Keratinocyte (primary cell): ENCODE measurements around the gene ARHGEF19.

Source experiments
- EZH2 ChIP-seq: IDR thresholded peaks from one replicate; pipeline ENCODE4 v1.6.1; 2012; ENCODE audit warnings: inconsistent platforms, mild to moderate bottlenecking, low read length, moderate library complexity
- TF ChIP-seq, protein P1 (sequence below), 3 experiments: IDR thresholded peaks in 1 of 3; conservative IDR thresholded peaks in 1 of 3; optimal IDR thresholded peaks in 1 of 3; 2 replicates in 2 of 3; 3 replicates in 1 of 3; pipeline versions ENCODE3 to v1.5.1; 2011; ENCODE audit warnings: low read length in 3 of 3, mild to moderate bottlenecking in 3 of 3, moderate library complexity in 2 of 3, control low read depth in 1 of 3, inconsistent platforms in 1 of 3; ENCODE audit not compliant: insufficient read depth in 2 of 3; ENCODE audit errors: extremely low read depth in 1 of 3

DNA sequence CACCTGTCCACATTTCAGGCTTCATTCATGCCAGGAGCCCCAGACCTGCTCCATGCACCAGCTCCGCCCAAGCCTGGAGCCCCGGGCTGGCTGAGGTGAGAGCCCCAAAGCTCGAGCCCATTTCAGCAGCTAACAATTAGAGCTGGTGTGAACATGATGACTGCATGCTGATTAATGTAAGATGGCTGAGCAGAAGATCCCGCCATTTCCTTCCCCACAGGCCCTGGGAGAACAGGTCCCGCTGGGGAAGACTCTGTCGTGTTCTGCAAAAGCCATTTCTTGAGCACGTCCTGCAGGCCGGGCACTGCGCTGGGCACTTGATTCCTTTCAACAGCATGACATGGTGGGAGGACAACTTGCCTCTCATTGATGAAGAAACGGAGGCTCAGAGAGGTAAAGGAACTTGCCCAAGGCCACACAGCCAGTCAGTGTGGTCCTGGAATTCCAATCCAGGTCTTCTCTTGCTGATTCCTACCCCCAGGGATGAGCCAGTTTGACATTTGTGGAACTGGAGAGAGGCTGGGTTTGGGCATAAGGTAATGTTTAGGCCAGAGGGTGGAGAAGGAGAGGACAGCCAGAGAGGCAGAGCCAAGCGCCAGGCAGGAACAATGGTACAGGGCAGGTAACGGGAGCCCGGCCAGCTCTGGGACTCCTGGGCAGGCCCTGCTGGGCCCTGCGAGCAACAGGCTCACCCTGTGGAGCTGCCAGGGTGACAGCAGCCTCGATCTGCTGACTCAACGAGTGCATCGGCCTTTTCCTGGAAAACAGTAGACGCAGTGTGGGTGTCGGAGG lies 28.5 kb downstream of the ARHGEF19 start:
- TF ChIP-seq, protein P1, sequence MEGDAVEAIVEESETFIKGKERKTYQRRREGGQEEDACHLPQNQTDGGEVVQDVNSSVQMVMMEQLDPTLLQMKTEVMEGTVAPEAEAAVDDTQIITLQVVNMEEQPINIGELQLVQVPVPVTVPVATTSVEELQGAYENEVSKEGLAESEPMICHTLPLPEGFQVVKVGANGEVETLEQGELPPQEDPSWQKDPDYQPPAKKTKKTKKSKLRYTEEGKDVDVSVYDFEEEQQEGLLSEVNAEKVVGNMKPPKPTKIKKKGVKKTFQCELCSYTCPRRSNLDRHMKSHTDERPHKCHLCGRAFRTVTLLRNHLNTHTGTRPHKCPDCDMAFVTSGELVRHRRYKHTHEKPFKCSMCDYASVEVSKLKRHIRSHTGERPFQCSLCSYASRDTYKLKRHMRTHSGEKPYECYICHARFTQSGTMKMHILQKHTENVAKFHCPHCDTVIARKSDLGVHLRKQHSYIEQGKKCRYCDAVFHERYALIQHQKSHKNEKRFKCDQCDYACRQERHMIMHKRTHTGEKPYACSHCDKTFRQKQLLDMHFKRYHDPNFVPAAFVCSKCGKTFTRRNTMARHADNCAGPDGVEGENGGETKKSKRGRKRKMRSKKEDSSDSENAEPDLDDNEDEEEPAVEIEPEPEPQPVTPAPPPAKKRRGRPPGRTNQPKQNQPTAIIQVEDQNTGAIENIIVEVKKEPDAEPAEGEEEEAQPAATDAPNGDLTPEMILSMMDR (optimal IDR thresholded peaks at IDR 0.05 in 1 of 3, IDR thresholded peaks at IDR 0.05 in 1 of 3, conservative IDR thresholded peaks at IDR 0.05 in 1 of 3; ENCODE audit: extremely low read depth in 1 of 3, insufficient read depth in 2 of 3, low read length in 3 of 3), result no peak
- TF ChIP-seq EZH2, result no peak
